Stimulated activated CD8-positive, alpha-beta memory T cell treated with anti-CD3 and anti-CD28 coated beads, Interleukin-2, amount 100 ng/mL, for 48 hours (primary cell): Measurements from ENCODE around the gene SERPINF2.
"Not testable (repeated sequence)": the region's sequence is repeated elsewhere in the genome, so short reads cannot be mapped to it uniquely, and the experiment has no call there.

Experiments
- DNase-seq, 2 donors: peaks; one replicate each; pipeline ENCODE4 v3.0.0-alpha.2; 2020; ENCODE audit warnings: low read depth in 2 of 2

The SERPINF2 gene

GRCh38 chr17:1762901-1763898 is 20.5 kb downstream of the SERPINF2 start:
- no peak for DNase-seq

GRCh38 chr17:1764284-1764683 is 21.6 kb downstream of the SERPINF2 start:
- peak; percentile 13 to 18 for DNase-seq

GRCh38 chr17:1764705-1765104 is 22.0 kb downstream of the SERPINF2 start:
- DNase-seq: not testable (repeated sequence)

GRCh38 chr17:1765576-1765975 is 22.9 kb downstream of the SERPINF2 start:
- no peak for DNase-seq

GRCh38 chr17:1766382-1767135 is 23.9 kb downstream of the SERPINF2 start:
- no peak for DNase-seq

- DNase-seq: no peak
These were observed 24.7 kb downstream of the SERPINF2 start for GRCh38 chr17:1767358-1767757.

GRCh38 chr17:1769822-1770477 is 27.3 kb downstream of the SERPINF2 start:
- no peak for DNase-seq

GRCh38 chr17:1773000-1773695 is 30.5 kb downstream of the SERPINF2 start:
- not testable (repeated sequence) for DNase-seq

- DNase-seq: no peak
These were observed 31.1 kb downstream of the SERPINF2 start for GRCh38 chr17:1773696-1774181.

GRCh38 chr17:1774390-1775176 is 31.9 kb downstream of the SERPINF2 start:
- no peak for DNase-seq

- no peak for DNase-seq
These were observed 33.7 kb downstream of the SERPINF2 start for GRCh38 chr17:1776328-1776727.

- no peak for DNase-seq
These were observed 34.2 kb downstream of the SERPINF2 start for GRCh38 chr17:1776857-1777256.

- no peak for DNase-seq
These were observed 37.0 kb downstream of the SERPINF2 start for GRCh38 chr17:1779571-1780131.

GRCh38 chr17:1782171-1782567 is 39.5 kb downstream of the SERPINF2 start:
- DNase-seq: no peak

GRCh38 chr17:1783271-1783670 is 40.6 kb downstream of the SERPINF2 start:
- no peak for DNase-seq

- DNase-seq: no peak
These were observed 41.4 kb downstream of the SERPINF2 start for GRCh38 chr17:1783834-1784611.

GRCh38 chr17:1785930-1786329 is 43.3 kb downstream of the SERPINF2 start:
- DNase-seq: no peak

GRCh38 chr17:1786708-1787107 is 44.0 kb downstream of the SERPINF2 start:
- DNase-seq: no peak

GRCh38 chr17:1787301-1787902 is 44.7 kb downstream of the SERPINF2 start:
- DNase-seq: no peak
